Hematopoietic multipotent progenitor cell treated with erythropoietin and hydrocortisone succinate and interleukin-3 and kit ligand, for 15 days (in vitro differentiated cells): ENCODE measurements around the gene SIRT2.

ENCODE experiments used
- DNase-seq: peaks from one replicate; pipeline ENCODE4 v3.0.0-alpha.2; 2015; ENCODE audit warnings: low spot score

The SIRT2 gene

GRCh38 chr19:38920602-38921419, 21.4 kb upstream of the SIRT2 start:
- DNase-seq: no peak

- DNase-seq: no peak
These were observed 20.6 kb upstream of the SIRT2 start for GRCh38 chr19:38919837-38920601.

GRCh38 chr19:38918526-38918925, 19.1 kb upstream of the SIRT2 start:
- no peak for DNase-seq

- peak; percentile 14 for DNase-seq
These were observed 18.6 kb upstream of the SIRT2 start for GRCh38 chr19:38917921-38918491.

- DNase-seq: no peak
These were observed 18.1 kb upstream of the SIRT2 start for GRCh38 chr19:38917516-38917915.

GRCh38 chr19:38915329-38916321, 16.2 kb upstream of the SIRT2 start:
- DNase-seq: no peak

- no peak for DNase-seq
These were observed 14.5 kb upstream of the SIRT2 start for GRCh38 chr19:38913958-38914357.

- DNase-seq: no peak
These were observed 13.4 kb upstream of the SIRT2 start for GRCh38 chr19:38912600-38913514.

GRCh38 chr19:38911388-38912001, 12.1 kb upstream of the SIRT2 start:
- no peak for DNase-seq

- no peak for DNase-seq
These were observed 11.1 kb upstream of the SIRT2 start for GRCh38 chr19:38910488-38910887.

GRCh38 chr19:38908911-38909310, 9.5 kb upstream of the SIRT2 start:
- no peak for DNase-seq

GRCh38 chr19:38907670-38908069, 8.3 kb upstream of the SIRT2 start:
- DNase-seq: no peak

- DNase-seq: no peak
These were observed 7.8 kb upstream of the SIRT2 start for GRCh38 chr19:38907227-38907626.

GRCh38 chr19:38905620-38906019, 6.2 kb upstream of the SIRT2 start:
- no peak for DNase-seq

- DNase-seq: no peak
These were observed 5.4 kb upstream of the SIRT2 start for GRCh38 chr19:38904581-38905539.

GRCh38 chr19:38901683-38902082, 2.3 kb upstream of the SIRT2 start:
- DNase-seq: no peak

GRCh38 chr19:38900743-38901190, 1.3 kb upstream of the SIRT2 start:
- DNase-seq: no peak

GRCh38 chr19:38900202-38900629, 798 bp upstream of the SIRT2 start:
- DNase-seq: no peak
